ENCODE results near the gene AACS. TPM values are rescaled to one million over a fixed set of nuclear protein-coding genes. Genes with fewer than 3 reads are reported as not detected.

The AACS gene
- total RNA-seq, 1 donor from 2014 or later = 32.2 TPM

DNA sequence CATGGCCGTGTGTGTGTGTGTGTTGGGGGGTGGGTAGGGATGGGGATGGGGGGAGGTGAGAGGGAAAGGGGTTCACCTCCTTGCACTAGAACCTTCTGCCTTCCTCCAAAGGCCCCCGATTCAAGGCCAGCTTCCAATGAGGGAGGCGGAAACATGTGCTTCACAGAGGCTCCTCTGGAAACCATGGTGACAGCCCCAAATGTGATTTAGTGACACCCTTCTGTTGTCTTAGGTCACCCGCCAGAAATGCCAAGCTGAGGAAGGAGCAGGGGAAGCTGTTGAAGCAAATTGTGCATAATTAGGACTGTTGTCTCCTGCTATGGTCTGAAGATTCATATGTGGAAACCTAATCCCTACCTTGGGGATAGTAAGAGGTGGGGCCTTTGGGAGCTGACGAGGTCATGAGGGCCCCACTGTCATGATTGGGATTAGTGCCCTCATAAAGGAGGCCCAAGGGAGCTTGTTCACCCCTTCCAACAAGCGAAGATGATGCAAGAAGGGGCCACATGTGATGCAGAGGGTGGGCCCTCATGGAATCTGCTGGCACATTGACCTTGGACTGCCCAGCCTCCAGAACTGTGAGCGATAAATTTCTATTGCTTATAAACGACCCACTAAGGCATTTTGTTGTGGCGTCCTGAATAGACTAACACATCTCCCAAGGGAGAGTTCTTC is 95.2 kb downstream of the AACS start:
- Mint-ChIP-seq H3K9me3 (peaks cover 6% of the 10 kb centered on the region), H3K27me3 (ENCODE audit: low read depth) (no peaks in the 10 kb centered on the region), H3K36me3 (ENCODE audit: low read depth) (no peaks in the 10 kb centered on the region), H3K4me3 (no peak overlapping the region), H3K4me1 (peaks cover 10% of the 10 kb centered on the region), H3K27ac (ENCODE audit: unreplicated experiment) (no peak overlapping the region)
- TF ChIP-seq, protein P1, sequence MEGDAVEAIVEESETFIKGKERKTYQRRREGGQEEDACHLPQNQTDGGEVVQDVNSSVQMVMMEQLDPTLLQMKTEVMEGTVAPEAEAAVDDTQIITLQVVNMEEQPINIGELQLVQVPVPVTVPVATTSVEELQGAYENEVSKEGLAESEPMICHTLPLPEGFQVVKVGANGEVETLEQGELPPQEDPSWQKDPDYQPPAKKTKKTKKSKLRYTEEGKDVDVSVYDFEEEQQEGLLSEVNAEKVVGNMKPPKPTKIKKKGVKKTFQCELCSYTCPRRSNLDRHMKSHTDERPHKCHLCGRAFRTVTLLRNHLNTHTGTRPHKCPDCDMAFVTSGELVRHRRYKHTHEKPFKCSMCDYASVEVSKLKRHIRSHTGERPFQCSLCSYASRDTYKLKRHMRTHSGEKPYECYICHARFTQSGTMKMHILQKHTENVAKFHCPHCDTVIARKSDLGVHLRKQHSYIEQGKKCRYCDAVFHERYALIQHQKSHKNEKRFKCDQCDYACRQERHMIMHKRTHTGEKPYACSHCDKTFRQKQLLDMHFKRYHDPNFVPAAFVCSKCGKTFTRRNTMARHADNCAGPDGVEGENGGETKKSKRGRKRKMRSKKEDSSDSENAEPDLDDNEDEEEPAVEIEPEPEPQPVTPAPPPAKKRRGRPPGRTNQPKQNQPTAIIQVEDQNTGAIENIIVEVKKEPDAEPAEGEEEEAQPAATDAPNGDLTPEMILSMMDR (conservative IDR thresholded peaks at IDR 0.05) = no peak
- no peak for DNase-seq (ENCODE audit: low read depth, low spot score)

GRCh38 chr12:125161712-125162022 is 96.4 kb downstream of the AACS start:
- Mint-ChIP-seq H3K27ac (ENCODE audit: unreplicated experiment) (no peak overlapping the region), H3K27me3 (ENCODE audit: low read depth) (no peaks in the 10 kb centered on the region), H3K4me1 (peaks cover 8% of the 10 kb centered on the region), H3K9me3 (peaks cover 6% of the 10 kb centered on the region), H3K36me3 (ENCODE audit: low read depth) (no peaks in the 10 kb centered on the region), H3K4me3 (no peak overlapping the region)
- DNase-seq (ENCODE audit: low read depth, low spot score) = no peak
- TF ChIP-seq, protein P1 (conservative IDR thresholded peaks at IDR 0.05) = no peak

DNA sequence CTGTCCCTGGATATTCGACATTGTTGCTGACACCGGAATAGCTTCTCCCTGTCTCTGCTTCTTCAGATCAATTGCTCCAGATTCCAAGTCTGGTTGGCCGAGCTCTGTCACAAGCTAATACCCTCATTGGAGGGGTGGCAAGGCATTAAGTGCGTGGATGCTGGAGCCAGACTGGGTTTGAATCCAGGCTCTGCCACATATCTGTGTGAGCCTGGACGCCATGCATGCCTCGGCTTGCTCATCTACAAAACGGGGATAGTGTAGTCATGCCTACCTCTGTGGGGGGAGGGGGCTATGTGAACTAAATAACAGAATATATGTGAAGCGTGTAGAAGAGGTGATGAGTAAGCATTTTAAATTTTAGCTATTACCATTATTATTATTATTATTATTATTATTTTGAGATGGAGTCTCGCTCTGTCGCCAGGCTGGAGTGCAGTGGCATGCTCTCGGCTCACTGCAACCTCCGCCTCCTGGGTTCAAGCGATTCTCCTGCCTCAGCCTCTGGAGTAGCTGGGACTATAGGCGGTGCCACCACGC is 97.3 kb downstream of the AACS start:
- Mint-ChIP-seq H3K4me1 (peaks cover 8% of the 10 kb centered on the region), H3K27ac (ENCODE audit: unreplicated experiment) (no peak overlapping the region), H3K4me3 (no peak overlapping the region), H3K27me3 (ENCODE audit: low read depth) (no peaks in the 10 kb centered on the region), H3K36me3 (ENCODE audit: low read depth) (no peaks in the 10 kb centered on the region), H3K9me3 (peaks cover 6% of the 10 kb centered on the region)
- DNase-seq (ENCODE audit: low read depth, low spot score) = no peak
- TF ChIP-seq, protein P1 (conservative IDR thresholded peaks at IDR 0.05) = no peak

GRCh38 chr12:125163148-125163547 is 97.9 kb downstream of the AACS start:
- Mint-ChIP-seq H3K27ac (ENCODE audit: unreplicated experiment) (no peak overlapping the region), H3K4me3 (no peak overlapping the region), H3K36me3 (ENCODE audit: low read depth) (no peaks in the 10 kb centered on the region), H3K9me3 (peaks cover 4% of the 10 kb centered on the region), H3K4me1 (peaks cover 8% of the 10 kb centered on the region), H3K27me3 (ENCODE audit: low read depth) (no peaks in the 10 kb centered on the region)
- TF ChIP-seq, protein P1 (conservative IDR thresholded peaks at IDR 0.05) = no peak
- no peak for DNase-seq (ENCODE audit: low read depth, low spot score)

DNA sequence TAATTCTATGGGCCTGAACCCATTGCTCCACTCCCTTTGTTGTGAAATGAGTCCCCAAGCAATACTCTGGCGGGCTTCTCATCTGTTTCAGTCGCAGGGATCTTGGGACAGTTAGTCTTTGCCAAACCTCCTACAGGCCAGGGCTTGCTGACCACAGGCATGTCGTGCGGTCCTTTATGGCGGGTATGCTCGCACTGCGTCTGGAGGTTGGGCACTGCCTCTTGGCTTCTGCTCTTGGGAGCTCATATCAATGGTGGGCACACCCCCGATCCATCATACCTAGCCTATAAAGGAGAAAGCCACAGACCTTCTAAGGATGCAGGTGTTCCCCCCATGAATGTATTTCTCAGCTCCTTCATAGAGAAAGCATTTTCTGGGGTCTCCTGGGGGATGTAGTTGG is 99.3 kb downstream of the AACS start:
- Mint-ChIP-seq H3K27ac (ENCODE audit: unreplicated experiment) (no peak overlapping the region), H3K27me3 (ENCODE audit: low read depth) (no peaks in the 10 kb centered on the region), H3K4me3 (no peak overlapping the region)

More for the DNA sequence above, 99.3 kb downstream of the AACS start:
- DNase-seq (ENCODE audit: low read depth, low spot score) = no peak
- Mint-ChIP-seq H3K9me3 (no peaks in the 10 kb centered on the region), H3K4me1 (peaks cover 8% of the 10 kb centered on the region), H3K36me3 (ENCODE audit: low read depth) (no peaks in the 10 kb centered on the region)
- TF ChIP-seq, protein P1 (conservative IDR thresholded peaks at IDR 0.05) = no peak

Data from neural crest cell (in vitro differentiated cells).